ENCODE results near the gene LRRC37B.
"Not testable (repeated sequence)": the region's sequence is repeated elsewhere in the genome, so short reads cannot be mapped to it uniquely, and the experiment has no call there.

LRRC37B gene

DNA sequence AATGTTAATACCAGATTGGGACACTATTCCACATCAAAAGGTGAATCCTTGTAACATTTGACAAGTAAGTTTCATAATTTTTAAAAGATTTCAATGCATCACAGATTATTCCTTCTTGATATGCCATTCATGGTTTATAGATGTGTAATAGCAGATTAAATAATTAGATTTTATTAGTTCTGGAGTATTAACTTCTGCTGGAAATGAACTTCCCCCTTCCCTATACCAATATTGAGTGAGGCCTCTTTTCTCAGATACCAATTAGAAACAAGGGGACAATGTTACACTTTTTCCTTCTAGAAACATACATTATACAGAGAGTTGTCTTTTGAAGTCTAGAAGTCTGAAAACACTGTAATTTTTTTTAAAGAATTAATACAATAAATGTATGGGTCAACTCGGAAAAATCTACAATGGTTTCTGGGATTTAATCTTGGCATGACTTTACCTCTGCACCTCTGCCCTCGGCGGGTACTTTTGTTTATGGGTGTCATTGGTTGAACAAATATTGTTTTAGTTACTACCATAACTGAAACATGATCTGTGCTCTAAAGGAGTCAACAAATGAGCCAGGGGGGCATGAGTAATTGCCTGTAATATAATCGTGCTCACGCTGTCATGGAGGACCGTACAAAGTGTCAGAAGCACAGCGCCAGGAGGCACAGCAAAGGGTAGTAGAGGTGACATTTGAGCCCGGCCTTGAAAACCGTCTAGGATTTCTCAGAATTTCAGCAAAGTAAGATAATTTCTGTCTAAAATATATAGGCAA, 8.2 kb downstream of the LRRC37B start:
- no peak overlapping the region for H3K27ac ChIP-seq (ENCODE audit: low read length)

DNA sequence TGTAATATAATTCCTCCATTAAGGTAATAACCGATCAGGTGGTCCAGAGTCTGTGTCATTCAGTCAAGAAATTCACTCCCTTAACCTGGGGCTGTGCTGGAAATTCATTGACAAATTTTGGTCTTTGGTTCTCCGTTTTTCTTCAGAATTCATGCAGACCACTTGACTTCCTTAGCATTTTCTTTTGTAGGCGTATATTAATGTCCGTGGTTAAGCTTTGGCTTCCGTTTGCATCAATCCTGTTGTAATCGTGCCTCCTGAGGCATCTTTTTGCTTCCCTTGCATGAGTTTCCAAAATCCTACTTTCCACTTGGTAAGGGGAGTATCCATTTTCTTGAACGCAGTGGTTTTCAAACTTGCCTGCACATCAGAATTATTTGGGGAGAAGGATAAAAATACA, 9.0 kb downstream of the LRRC37B start:
- Histone ChIP-seq H3K4me3 (ENCODE audit: low read depth in 1 of 2, low read length in 2 of 2) (no peak overlapping the region), H3K36me3 (ENCODE audit: control insufficient read depth in 1 of 2, insufficient read depth in 2 of 2, low read length in 2 of 2) (peaks cover 0 to 4% of the 10 kb centered on the region in 2 donors), H3K4me1 (ENCODE audit: control insufficient read depth in 1 of 2, insufficient read depth in 2 of 2, low read length in 2 of 2) (no peaks in the 10 kb centered on the region), H3K9me3 (ENCODE audit: control insufficient read depth in 1 of 2, low read length in 2 of 2) (no peaks in the 10 kb centered on the region), H3K27ac (ENCODE audit: low read length) (no peak overlapping the region), H3K27me3 (ENCODE audit: low read depth, low read length) (no peaks in the 10 kb centered on the region)

More for the DNA sequence above, 8.2 kb downstream of the LRRC37B start:
- Histone ChIP-seq H3K9me3 (ENCODE audit: control insufficient read depth in 1 of 2, low read length in 2 of 2) (no peaks in the 10 kb centered on the region), H3K4me1 (ENCODE audit: control insufficient read depth in 1 of 2, insufficient read depth in 2 of 2, low read length in 2 of 2) (no peaks in the 10 kb centered on the region), H3K27me3 (ENCODE audit: low read depth, low read length) (no peaks in the 10 kb centered on the region), H3K4me3 (ENCODE audit: low read depth in 1 of 2, low read length in 2 of 2) (no peak overlapping the region), H3K36me3 (ENCODE audit: control insufficient read depth in 1 of 2, insufficient read depth in 2 of 2, low read length in 2 of 2) (no peaks in the 10 kb centered on the region)

DNA sequence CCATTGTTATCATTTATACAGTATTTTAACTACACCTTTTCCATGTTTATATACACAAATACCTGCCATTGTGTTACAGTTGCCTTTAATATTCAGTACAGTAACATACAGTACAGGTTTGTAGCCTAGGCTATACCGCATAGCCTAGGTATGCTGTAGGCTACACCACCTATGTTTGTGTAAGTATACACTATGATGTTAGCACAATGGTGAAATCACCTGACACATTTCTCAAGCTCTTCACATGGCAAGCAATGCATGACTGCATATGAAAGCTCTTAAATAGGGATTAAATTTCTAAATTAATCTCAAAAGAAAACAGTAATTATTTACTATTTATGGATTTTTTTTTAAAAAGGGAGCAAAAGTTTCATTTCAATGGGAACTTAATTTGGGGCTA, 12.0 kb downstream of the LRRC37B start:
- no peaks in the 10 kb centered on the region for H3K27me3 ChIP-seq (ENCODE audit: low read depth, low read length)
- H3K4me3 ChIP-seq (ENCODE audit: low read depth in 1 of 2, low read length in 2 of 2): no peak overlapping the region
- no peaks in the 10 kb centered on the region for H3K4me1 ChIP-seq (ENCODE audit: control insufficient read depth in 1 of 2, insufficient read depth in 2 of 2, low read length in 2 of 2)
- peaks cover 0 to 15% of the 10 kb centered on the region in 2 donors for H3K36me3 ChIP-seq (ENCODE audit: control insufficient read depth in 1 of 2, insufficient read depth in 2 of 2, low read length in 2 of 2)
- H3K9me3 ChIP-seq (ENCODE audit: control insufficient read depth in 1 of 2, low read length in 2 of 2): no peaks in the 10 kb centered on the region
- H3K27ac ChIP-seq (ENCODE audit: low read length): no peak overlapping the region

DNA sequence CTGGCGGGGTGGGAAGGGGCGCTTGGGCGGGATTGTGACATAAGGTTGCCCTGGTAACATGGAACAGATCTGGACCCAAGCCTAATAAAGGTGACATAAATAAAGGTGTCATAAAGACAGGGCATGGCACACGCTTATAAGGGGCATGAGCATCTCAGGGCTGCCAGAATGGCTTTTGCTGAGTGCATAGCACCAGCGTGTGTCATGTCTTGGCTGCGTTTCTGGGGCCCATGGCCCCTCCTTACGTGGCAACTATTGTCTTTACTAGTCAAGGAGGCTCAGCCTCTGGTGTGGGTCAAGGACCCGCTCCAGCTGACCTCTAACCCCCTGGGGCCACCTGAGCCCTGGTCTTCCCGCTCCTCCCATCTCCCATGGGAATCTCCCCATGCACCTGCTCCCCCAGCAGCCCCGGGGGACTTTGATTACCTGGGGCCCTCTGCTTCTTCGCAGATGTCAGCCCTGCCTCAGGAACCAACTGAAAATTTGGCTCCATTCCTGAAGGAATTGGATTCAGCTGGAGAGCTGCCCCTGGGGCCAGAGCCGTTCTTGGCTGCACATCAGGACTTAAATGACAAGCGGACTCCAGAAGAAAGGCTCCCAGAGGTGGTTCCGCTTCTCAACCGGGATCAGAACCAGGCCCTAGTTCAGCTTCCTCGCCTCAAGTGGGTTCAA, 13.9 kb downstream of the LRRC37B start:
- H3K36me3 ChIP-seq (ENCODE audit: control insufficient read depth in 1 of 2, insufficient read depth in 2 of 2, low read length in 2 of 2): peaks cover 0 to 15% of the 10 kb centered on the region in 2 donors
- no peak overlapping the region for H3K4me3 ChIP-seq (ENCODE audit: low read depth in 1 of 2, low read length in 2 of 2)
- H3K9me3 ChIP-seq (ENCODE audit: control insufficient read depth in 1 of 2, low read length in 2 of 2): no peaks in the 10 kb centered on the region
- no peaks in the 10 kb centered on the region for H3K4me1 ChIP-seq (ENCODE audit: control insufficient read depth in 1 of 2, insufficient read depth in 2 of 2, low read length in 2 of 2)
- no peaks in the 10 kb centered on the region for H3K27me3 ChIP-seq (ENCODE audit: low read depth, low read length)
- H3K27ac ChIP-seq (ENCODE audit: low read length): no peak overlapping the region

DNA sequence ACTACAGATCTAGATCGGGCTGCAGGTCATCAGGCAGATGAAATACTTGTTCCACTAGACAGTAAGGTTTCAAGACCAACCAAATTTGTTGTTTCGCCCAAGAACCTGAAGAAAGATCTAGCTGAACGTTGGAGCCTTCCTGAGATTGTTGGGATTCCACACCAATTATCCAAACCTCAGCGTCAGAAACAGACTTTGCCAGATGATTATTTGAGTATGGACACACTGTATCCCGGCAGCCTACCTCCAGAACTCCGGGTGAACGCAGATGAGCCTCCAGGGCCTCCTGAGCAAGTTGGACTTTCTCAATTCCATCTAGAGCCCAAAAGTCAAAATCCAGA, 14.4 kb downstream of the LRRC37B start:
- H3K27ac ChIP-seq (ENCODE audit: low read length): no peak overlapping the region

DNA sequence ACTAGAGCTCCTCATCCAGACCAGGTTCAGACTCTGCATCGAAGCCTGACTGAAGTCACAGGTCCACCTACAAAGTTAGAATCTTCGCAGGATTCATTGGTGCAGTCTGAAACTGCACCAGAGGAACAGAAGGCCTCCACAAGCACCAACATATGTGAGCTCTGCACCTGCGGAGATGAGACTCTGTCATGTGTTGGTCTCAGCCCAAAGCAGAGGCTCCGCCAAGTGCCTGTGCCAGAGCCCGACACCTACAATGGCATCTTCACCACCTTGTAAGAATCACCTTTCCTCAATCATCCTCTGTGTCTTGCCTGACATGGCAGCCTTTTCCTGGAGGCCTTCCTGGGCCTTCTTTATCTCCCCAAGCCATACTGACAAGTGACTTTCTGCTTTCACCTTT, 15.4 kb downstream of the LRRC37B start:
- H3K27me3 ChIP-seq (ENCODE audit: low read depth, low read length); H3K4me1 ChIP-seq (ENCODE audit: control insufficient read depth in 1 of 2, insufficient read depth in 2 of 2, low read length in 2 of 2); H3K4me3 ChIP-seq (ENCODE audit: low read depth in 1 of 2, low read length in 2 of 2); H3K9me3 ChIP-seq (ENCODE audit: control insufficient read depth in 1 of 2, low read length in 2 of 2); H3K27ac ChIP-seq (ENCODE audit: low read length): not testable (repeated sequence)
- peaks cover 0 to 15% of the 10 kb centered on the region in 2 donors for H3K36me3 ChIP-seq (ENCODE audit: control insufficient read depth in 1 of 2, insufficient read depth in 2 of 2, low read length in 2 of 2)

More for the DNA sequence above, 14.4 kb downstream of the LRRC37B start:
- Histone ChIP-seq H3K27me3 (ENCODE audit: low read depth, low read length) (no peaks in the 10 kb centered on the region), H3K9me3 (ENCODE audit: control insufficient read depth in 1 of 2, low read length in 2 of 2) (no peaks in the 10 kb centered on the region), H3K36me3 (ENCODE audit: control insufficient read depth in 1 of 2, insufficient read depth in 2 of 2, low read length in 2 of 2) (peaks cover 0 to 15% of the 10 kb centered on the region in 2 donors), H3K4me3 (ENCODE audit: low read depth in 1 of 2, low read length in 2 of 2) (no peak overlapping the region), H3K4me1 (ENCODE audit: control insufficient read depth in 1 of 2, insufficient read depth in 2 of 2, low read length in 2 of 2) (no peaks in the 10 kb centered on the region)

DNA sequence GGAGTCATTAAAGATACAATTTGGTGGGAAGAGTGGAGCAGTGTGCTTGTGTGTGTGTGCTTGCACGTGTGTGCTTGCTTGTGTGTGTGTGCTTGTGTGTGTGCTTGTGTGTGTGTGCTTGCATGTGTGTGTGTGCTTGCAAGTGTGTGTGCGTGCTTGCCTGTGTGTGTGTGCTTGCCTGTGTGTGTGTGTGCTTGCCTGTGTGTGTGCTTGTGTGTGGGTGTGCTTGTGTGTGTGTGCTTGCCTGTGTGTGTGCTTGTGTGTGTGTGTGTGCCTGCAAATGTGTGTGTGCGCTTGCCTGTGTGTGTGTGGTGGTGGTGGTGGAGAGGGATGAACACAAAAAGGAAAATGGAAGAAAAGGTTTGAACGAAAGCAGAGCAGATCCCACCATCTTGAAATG, 20.1 kb downstream of the LRRC37B start:
- not testable (repeated sequence) for H3K36me3 ChIP-seq (ENCODE audit: control insufficient read depth in 1 of 2, insufficient read depth in 2 of 2, low read length in 2 of 2); H3K27me3 ChIP-seq (ENCODE audit: low read depth, low read length); H3K27ac ChIP-seq (ENCODE audit: low read length); H3K4me3 ChIP-seq (ENCODE audit: low read depth in 1 of 2, low read length in 2 of 2); H3K4me1 ChIP-seq (ENCODE audit: control insufficient read depth in 1 of 2, insufficient read depth in 2 of 2, low read length in 2 of 2); H3K9me3 ChIP-seq (ENCODE audit: control insufficient read depth in 1 of 2, low read length in 2 of 2)

DNA sequence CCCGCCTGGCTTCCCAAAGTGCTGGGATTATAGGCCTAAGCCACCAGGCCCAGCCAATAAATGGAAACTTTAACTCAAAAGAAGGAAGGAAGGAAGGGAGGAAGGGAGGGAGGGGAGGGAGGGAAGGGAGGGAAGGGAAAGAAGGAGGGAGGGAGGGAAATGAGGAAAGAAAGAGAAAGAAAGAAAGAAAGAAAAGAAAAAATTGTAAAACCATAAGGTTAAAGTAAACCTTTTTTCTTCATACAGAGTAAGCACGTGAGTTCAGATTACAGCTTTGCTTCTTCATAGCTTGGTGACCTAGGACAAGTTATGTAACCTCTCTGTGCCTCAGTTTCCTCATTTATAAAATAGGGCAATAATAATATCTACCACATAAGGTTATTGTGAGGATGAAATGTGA, 26.0 kb downstream of the LRRC37B start:
- no peaks in the 10 kb centered on the region for H3K4me1 ChIP-seq (ENCODE audit: control insufficient read depth in 1 of 2, insufficient read depth in 2 of 2, low read length in 2 of 2)
- H3K4me3 ChIP-seq (ENCODE audit: low read depth in 1 of 2, low read length in 2 of 2): no peak overlapping the region
- H3K27ac ChIP-seq (ENCODE audit: low read length): no peak overlapping the region
- no peaks in the 10 kb centered on the region for H3K9me3 ChIP-seq (ENCODE audit: control insufficient read depth in 1 of 2, low read length in 2 of 2)
- no peaks in the 10 kb centered on the region for H3K27me3 ChIP-seq (ENCODE audit: low read depth, low read length)
- peaks cover 0 to 24% of the 10 kb centered on the region in 2 donors for H3K36me3 ChIP-seq (ENCODE audit: control insufficient read depth in 1 of 2, insufficient read depth in 2 of 2, low read length in 2 of 2)

DNA sequence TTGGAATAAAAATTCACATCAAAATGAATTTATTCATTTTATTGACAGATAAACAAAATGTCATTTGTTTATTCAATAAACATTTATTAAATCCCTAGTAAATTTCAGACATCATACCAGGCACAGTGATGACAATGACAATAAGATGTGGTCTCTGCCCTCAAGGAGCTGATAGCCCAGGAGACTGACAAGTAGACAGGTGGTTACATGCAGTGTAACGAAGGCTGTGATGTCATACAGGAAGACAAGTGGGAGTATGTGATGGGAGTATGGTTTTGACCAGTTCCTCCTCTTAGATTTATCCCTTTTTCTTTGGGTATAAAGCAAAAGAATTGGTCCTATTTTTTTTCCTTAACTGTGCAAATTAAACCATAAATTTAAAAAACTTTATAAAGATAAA, 26.6 kb downstream of the LRRC37B start:
- not testable (repeated sequence) for H3K27ac ChIP-seq (ENCODE audit: low read length); H3K9me3 ChIP-seq (ENCODE audit: control insufficient read depth in 1 of 2, low read length in 2 of 2); H3K27me3 ChIP-seq (ENCODE audit: low read depth, low read length); H3K4me1 ChIP-seq (ENCODE audit: control insufficient read depth in 1 of 2, insufficient read depth in 2 of 2, low read length in 2 of 2); H3K4me3 ChIP-seq (ENCODE audit: low read depth in 1 of 2, low read length in 2 of 2)
- peaks cover 0 to 24% of the 10 kb centered on the region in 2 donors for H3K36me3 ChIP-seq (ENCODE audit: control insufficient read depth in 1 of 2, insufficient read depth in 2 of 2, low read length in 2 of 2)

DNA sequence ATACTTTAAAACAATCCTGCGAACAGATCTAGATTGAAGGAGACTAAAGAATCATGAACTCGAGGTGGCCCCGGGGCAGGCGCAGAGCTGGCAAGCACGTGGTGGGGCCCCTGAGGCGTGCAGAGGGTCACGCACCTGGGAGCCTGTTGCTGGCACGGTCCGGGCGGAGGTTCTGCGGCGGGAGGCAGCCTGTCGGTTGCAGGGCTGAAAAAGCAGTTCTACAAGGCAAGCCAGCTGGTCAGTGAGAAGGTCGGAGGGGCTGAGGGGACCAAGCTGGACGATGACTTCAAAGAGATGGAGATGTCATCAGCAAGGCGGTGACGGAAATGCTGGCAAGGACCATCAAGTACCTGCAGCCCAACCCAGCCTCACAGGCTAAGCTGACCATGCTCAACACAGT, 33.1 kb downstream of the LRRC37B start:
- H3K36me3 ChIP-seq (ENCODE audit: control insufficient read depth in 1 of 2, insufficient read depth in 2 of 2, low read length in 2 of 2): peaks cover 0 to 37% of the 10 kb centered on the region in 2 donors

DNA sequence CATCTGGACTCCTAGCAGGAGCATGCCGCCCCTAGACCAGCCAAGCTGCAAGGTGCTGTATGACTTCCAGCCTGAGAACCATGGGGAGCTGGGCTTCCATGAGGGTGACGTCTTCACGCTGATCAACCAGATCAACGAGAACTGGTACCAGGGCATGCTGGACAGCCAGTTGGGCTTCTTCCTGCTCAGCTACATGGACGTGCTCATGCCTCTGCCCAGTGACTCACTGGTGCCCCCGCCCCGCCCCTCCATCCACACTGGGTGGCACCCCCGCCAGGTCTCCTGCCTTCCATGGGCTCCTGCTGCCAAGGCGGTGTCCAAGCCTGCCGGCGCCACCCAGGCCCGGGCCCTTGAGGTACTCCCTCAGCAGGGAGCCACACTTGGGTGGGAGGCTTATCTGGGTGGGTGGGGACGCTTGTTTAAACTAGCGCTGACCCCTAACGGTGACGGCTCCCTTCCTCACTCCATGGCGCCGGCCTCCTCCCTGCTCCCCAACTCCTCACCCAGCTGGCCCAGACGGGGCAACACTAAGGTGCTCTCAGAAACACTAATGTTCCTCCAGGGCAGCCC, 34.2 kb downstream of the LRRC37B start:
- H3K27ac ChIP-seq (ENCODE audit: low read length); H3K27me3 ChIP-seq (ENCODE audit: low read depth, low read length); H3K4me3 ChIP-seq (ENCODE audit: low read depth in 1 of 2, low read length in 2 of 2); H3K9me3 ChIP-seq (ENCODE audit: control insufficient read depth in 1 of 2, low read length in 2 of 2); H3K4me1 ChIP-seq (ENCODE audit: control insufficient read depth in 1 of 2, insufficient read depth in 2 of 2, low read length in 2 of 2): not testable (repeated sequence)
- peaks cover 0 to 28% of the 10 kb centered on the region in 2 donors for H3K36me3 ChIP-seq (ENCODE audit: control insufficient read depth in 1 of 2, insufficient read depth in 2 of 2, low read length in 2 of 2)

More for the DNA sequence above, 33.1 kb downstream of the LRRC37B start:
- not testable (repeated sequence) for H3K9me3 ChIP-seq (ENCODE audit: control insufficient read depth in 1 of 2, low read length in 2 of 2); H3K4me1 ChIP-seq (ENCODE audit: control insufficient read depth in 1 of 2, insufficient read depth in 2 of 2, low read length in 2 of 2); H3K4me3 ChIP-seq (ENCODE audit: low read depth in 1 of 2, low read length in 2 of 2); H3K27me3 ChIP-seq (ENCODE audit: low read depth, low read length); H3K27ac ChIP-seq (ENCODE audit: low read length)
